Upper lobe of left lung (tissue), 6 donors: Measurements from ENCODE around the gene CHRND. TPM values are rescaled to one million over a fixed set of nuclear protein-coding genes. Genes with fewer than 3 reads are reported as not detected.
"Not testable (repeated sequence)": the region's sequence is repeated elsewhere in the genome, so short reads cannot be mapped to it uniquely, and the experiment has no call there.

Source experiments
- ATAC-seq, 2 donors: fragments of 200-7000 bp; cut with Tn5 transposase; one replicate each; pipeline ENCODE4 v1.9.1; 2022; ENCODE audit warnings: mild to moderate bottlenecking in 2 of 2, moderate library complexity in 2 of 2; ENCODE audit not compliant: low FRiP score in 2 of 2
- DNase-seq, 2 donors: peaks; one replicate each; pipeline ENCODE4 v3.0.0-alpha.2; 2019 to 2020
- H3K27ac ChIP-seq, 4 donors: fragments of 200-600 bp; sonication (generic); one replicate each; pipeline ENCODE4 v1.5.1; 2016 to 2019
- H3K27me3 ChIP-seq, 4 donors: fragments of 200-600 bp; sonication (generic); one replicate each; pipeline ENCODE4 v1.5.1; 2017 to 2019
- H3K36me3 ChIP-seq, 4 donors: fragments of 200-600 bp; sonication (generic); one replicate each; pipeline ENCODE4 v1.5.1; 2016 to 2019
- H3K4me1 ChIP-seq, 4 donors: fragments of 200-600 bp; sonication (generic); one replicate each; pipeline ENCODE4 v1.5.1; 2018 to 2019
- H3K4me3 ChIP-seq, 4 donors: fragments of 200-600 bp; sonication (generic); one replicate each; pipeline ENCODE4 v1.5.1; 2017 to 2019; ENCODE audit warnings: mild to moderate bottlenecking in 2 of 4, moderate library complexity in 1 of 4
- H3K9me3 ChIP-seq, 4 donors: fragments of 200-600 bp; sonication (generic); one replicate each; pipeline ENCODE4 v1.5.1; 2018 to 2019
- EP300 ChIP-seq, 4 donors: sonication (generic); formaldehyde crosslinking; IDR thresholded peaks; one replicate each; pipeline ENCODE4 v1.5.1; 2017; ENCODE audit warnings: antibody characterized with exemption in 4 of 4, control low read depth in 2 of 4
- POLR2A ChIP-seq, 4 donors: fragments of 450-650 bp; IDR thresholded peaks; one replicate each; pipeline ENCODE4 v1.5.1; 2016 to 2017; ENCODE audit warnings: antibody characterized with exemption in 4 of 4, mild to moderate bottlenecking in 2 of 4
- POLR2AphosphoS5 ChIP-seq, 2 donors: sonication (generic); formaldehyde crosslinking; IDR thresholded peaks; one replicate each; pipeline ENCODE4 v1.5.1; 2017; ENCODE audit warnings: antibody characterized with exemption in 2 of 2
- WGBS, 2 donors: methylation state at CpG; one replicate each; pipeline ENCODE4 v1.1.5; 2017 to 2018; 5-methylcytosine and 5-hydroxymethylcytosine counted together
- total RNA-seq, 6 donors: library from RNA; depleted of rRNA in 4 of 6; stranded (reverse); fragments of >200 nt in 4 of 6; gene quantifications; one replicate each; pipeline versions ENCODE4 v1.1.0 to v1.2.1, GENCODE V29; 2016 to 2021
- TF ChIP-seq, protein P1 (sequence below), 6 experiments: fragments of 450-650 bp in 4 of 6; fragments of 200-600 bp in 2 of 6; sonication (generic) in 2 of 6; IDR thresholded peaks; one replicate each; pipeline ENCODE4 v1.5.1; 2016 to 2019; ENCODE audit warnings: antibody characterized with exemption in 6 of 6
- donor health status: DM: no; HTN: no; CAD: no; lungs with moderate emphysema.
- donor health status: DM: no; HTN: yes; CAD: no; lungs with severe emphysema.

Gene CHRND
- total RNA-seq, 6 donors from 2014 or later, result not detected

DNA sequence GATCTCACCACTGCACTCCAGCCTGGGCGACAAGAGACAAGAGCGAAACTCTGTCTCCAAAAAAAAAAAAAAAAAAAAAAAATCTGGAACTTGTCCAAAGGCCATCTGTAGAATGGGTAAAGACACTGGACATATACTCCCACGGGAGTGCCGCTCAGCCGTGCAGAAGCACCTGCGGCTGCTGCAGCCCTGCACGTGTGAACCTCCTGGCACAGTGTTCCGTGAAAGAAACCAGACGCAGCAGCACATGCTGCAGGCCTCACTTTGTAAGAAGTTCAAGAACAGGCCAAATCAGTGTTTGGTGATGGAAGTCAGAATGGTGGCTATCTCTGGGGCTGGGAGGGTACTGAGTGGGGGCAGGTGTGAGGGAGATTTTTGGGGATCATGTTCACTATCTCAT is 6.5 kb downstream of the CHRND start:
- Histone ChIP-seq H3K27ac (no peak overlapping the region), H3K4me3 (no peak overlapping the region), H3K9me3 (peaks cover 0 to 7% (median 3%) of the 10 kb centered on the region in 4 donors), H3K27me3 (no peaks in the 10 kb centered on the region), H3K36me3 (no peaks in the 10 kb centered on the region), H3K4me1 (no peaks in the 10 kb centered on the region)
- TF ChIP-seq POLR2AphosphoS5 (IDR thresholded peaks at IDR 0.05), result no peak
- TF ChIP-seq, protein P1, sequence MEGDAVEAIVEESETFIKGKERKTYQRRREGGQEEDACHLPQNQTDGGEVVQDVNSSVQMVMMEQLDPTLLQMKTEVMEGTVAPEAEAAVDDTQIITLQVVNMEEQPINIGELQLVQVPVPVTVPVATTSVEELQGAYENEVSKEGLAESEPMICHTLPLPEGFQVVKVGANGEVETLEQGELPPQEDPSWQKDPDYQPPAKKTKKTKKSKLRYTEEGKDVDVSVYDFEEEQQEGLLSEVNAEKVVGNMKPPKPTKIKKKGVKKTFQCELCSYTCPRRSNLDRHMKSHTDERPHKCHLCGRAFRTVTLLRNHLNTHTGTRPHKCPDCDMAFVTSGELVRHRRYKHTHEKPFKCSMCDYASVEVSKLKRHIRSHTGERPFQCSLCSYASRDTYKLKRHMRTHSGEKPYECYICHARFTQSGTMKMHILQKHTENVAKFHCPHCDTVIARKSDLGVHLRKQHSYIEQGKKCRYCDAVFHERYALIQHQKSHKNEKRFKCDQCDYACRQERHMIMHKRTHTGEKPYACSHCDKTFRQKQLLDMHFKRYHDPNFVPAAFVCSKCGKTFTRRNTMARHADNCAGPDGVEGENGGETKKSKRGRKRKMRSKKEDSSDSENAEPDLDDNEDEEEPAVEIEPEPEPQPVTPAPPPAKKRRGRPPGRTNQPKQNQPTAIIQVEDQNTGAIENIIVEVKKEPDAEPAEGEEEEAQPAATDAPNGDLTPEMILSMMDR (IDR thresholded peaks at IDR 0.05), result no peak
- no peak for TF ChIP-seq POLR2A (IDR thresholded peaks at IDR 0.05)
- TF ChIP-seq EP300 (IDR thresholded peaks at IDR 0.05), result no peak
- WGBS, 2 donors, result 74 to 79% methylated on average over 8 to 9 of the region's 9 CpGs
- ATAC-seq, result no peak
- DNase-seq, result no peak

DNA sequence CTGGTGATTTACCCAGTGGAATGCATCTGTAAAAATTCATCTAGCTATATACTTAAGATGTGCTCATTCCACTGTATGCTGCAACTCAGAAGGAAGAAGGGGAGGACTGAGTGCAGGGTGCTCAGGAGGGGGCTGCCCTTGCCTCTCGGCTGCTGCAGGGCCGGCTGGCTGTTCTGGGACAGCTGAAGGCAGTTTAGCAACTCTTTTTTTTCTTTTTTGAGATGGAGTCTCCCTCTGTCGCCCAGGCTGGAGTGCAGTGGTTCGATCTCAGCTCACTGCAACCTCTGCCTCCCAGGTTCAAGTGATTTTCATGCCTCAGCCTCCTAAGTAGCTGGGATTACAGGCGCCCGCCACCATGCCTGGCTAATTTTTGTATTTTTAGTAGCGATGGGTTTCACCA is 6.9 kb downstream of the CHRND start:
- ATAC-seq, H3K36me3 ChIP-seq, DNase-seq, H3K9me3 ChIP-seq, H3K27me3 ChIP-seq, H3K4me3 ChIP-seq, H3K27ac ChIP-seq, H3K4me1 ChIP-seq: not testable (repeated sequence)
- 78 to 89% methylated on average over 7 of the region's 7 CpGs for WGBS, 2 donors

DNA sequence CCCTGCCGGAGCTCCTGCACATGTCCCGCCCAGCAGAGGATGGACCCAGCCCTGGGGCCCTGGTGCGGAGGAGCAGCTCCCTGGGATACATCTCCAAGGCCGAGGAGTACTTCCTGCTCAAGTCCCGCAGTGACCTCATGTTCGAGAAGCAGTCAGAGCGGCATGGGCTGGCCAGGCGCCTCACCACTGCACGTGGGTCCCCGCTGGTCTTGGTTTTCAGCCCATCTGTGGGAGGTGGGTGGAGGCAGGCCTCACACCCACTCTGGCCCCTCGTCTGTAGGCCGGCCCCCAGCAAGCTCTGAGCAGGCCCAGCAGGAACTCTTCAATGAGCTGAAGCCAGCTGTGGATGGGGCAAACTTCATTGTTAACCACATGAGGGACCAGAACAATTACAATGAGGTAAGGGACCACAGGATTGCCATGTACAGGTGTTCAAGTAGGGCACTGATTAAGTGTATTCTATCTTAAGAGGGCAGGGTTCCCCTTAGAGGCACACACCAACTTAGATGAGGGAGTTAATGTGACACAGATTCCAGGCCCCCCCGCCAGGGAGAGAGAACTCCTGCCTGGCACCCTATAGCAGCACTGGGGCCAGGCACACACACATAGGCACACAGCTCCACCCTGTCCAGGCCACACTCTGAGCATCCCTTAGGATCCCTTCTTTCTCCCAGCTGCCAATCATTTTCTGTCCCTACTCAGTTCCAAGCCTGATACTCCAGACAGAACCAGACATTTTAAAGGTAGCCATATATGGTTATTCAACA is 8.2 kb downstream of the CHRND start:
- WGBS, 2 donors, result 76 to 100% methylated on average over 1 to 7 of the region's 13 CpGs
- H3K4me1 ChIP-seq, result no peaks in the 10 kb centered on the region
- peak in 1 of 2 donors; percentile 78 for DNase-seq
- TF ChIP-seq POLR2A (IDR thresholded peaks at IDR 0.05), result no peak
- no peak for TF ChIP-seq POLR2AphosphoS5 (IDR thresholded peaks at IDR 0.05)
- no peak for TF ChIP-seq EP300 (IDR thresholded peaks at IDR 0.05)
- TF ChIP-seq, protein P1 (IDR thresholded peaks at IDR 0.05), result no peak
- H3K4me3 ChIP-seq, result no peak overlapping the region
- ATAC-seq, result peak in 1 of 2 donors; percentile 15
- H3K36me3 ChIP-seq, result no peaks in the 10 kb centered on the region
- H3K27ac ChIP-seq, result no peak overlapping the region
- H3K27me3 ChIP-seq, result no peaks in the 10 kb centered on the region
- H3K9me3 ChIP-seq, result peaks cover 0 to 7% (median 3%) of the 10 kb centered on the region in 4 donors

DNA sequence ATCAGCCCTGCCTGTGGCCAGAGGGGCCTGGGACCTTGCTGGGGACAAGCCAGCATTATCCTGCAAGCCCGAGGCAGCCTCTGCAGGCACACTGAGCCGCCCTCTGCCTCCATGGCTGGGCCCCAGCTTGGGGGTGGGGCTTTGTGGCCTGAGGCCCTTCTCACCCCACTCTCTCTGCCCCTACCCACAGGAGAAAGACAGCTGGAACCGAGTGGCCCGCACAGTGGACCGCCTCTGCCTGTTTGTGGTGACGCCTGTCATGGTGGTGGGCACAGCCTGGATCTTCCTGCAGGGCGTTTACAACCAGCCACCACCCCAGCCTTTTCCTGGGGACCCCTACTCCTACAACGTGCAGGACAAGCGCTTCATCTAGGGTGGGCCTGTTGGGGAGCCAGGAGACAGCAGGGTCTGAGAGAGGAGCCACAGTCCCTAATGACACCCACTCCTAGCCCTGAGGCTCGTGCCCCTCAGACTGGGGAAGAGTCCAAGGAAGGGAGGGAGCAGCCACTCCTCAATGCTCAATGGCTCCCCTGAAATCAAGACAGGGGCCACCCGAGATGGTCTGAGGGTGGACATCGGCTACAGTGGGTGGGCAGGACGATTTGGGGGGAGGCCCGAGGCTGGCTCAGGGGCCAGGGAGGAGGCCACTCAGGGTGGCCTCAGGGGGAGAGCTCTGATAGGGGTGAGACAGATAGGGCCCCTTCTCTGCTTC is 9.1 kb downstream of the CHRND start:
- TF ChIP-seq, protein P1 (IDR thresholded peaks at IDR 0.05), result no peak
- TF ChIP-seq POLR2A (IDR thresholded peaks at IDR 0.05), result no peak
- TF ChIP-seq POLR2AphosphoS5 (IDR thresholded peaks at IDR 0.05), result no peak
- TF ChIP-seq EP300 (IDR thresholded peaks at IDR 0.05), result no peak
- DNase-seq, result peak in 1 of 2 donors; percentile 71
- H3K27ac ChIP-seq, result no peak overlapping the region
- H3K4me3 ChIP-seq, result no peak overlapping the region
- no peaks in the 10 kb centered on the region for H3K27me3 ChIP-seq
- peaks cover 0 to 7% (median 3%) of the 10 kb centered on the region in 4 donors for H3K9me3 ChIP-seq
- H3K36me3 ChIP-seq, result no peaks in the 10 kb centered on the region
- 68 to 69% methylated on average over 4 to 14 of the region's 14 CpGs for WGBS, 2 donors
- ATAC-seq, result no peak
- H3K4me1 ChIP-seq, result no peaks in the 10 kb centered on the region

DNA sequence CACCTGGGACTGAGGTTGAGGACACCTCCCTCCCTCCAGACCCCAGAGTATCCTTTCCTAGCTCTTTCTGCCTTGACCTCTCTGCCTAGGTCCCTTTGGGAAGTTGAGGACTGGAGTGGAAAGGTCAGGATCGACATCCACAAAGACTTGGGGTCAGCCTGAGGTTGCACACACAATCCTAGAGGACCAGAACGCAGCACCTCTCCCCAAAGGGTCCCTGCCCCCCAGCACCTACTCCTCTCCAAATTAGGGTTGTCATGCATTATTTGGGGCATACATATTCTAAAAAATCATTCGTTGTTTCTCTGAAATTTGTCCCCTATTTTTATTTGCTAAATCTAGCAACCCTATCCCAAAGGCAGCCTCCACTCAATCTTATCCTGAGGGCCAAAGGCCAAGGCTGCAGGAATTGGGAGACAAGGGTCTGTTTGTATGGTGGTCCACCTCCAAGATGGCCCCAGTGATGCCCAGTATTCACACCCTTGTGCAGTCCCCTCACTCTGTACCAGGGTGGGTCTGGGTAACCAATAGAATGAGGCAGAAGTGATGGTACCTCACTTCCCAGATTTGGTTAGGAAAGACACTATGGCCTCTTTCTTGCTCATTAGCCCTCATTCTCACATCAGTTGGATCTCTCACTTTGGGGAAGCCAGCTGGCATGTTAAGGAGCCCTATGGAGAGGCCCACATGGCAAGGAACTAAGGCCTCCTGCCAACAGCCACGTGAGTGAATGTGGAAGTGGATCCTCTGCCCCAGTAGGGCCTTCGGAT is 10.0 kb downstream of the CHRND start:
- DNase-seq (peak in 1 of 2 donors; percentile 15), ATAC-seq (no peak)
- H3K4me3 ChIP-seq, result no peak overlapping the region
- peaks cover 0 to 7% (median 3%) of the 10 kb centered on the region in 4 donors for H3K9me3 ChIP-seq
- WGBS, 2 donors, result 81 to 83% methylated on average over 5 of the region's 5 CpGs
- TF ChIP-seq, protein P1 (IDR thresholded peaks at IDR 0.05), result no peak
- TF ChIP-seq POLR2A (IDR thresholded peaks at IDR 0.05), result no peak
- TF ChIP-seq POLR2AphosphoS5 (IDR thresholded peaks at IDR 0.05), result no peak
- TF ChIP-seq EP300 (IDR thresholded peaks at IDR 0.05), result no peak
- no peaks in the 10 kb centered on the region for H3K36me3 ChIP-seq
- H3K4me1 ChIP-seq, result no peaks in the 10 kb centered on the region
- H3K27me3 ChIP-seq, result no peaks in the 10 kb centered on the region
- H3K27ac ChIP-seq, result no peak overlapping the region
